HepG2 (cell line): ENCODE data around the gene ZNF428. TPM values are rescaled to one million over a fixed set of nuclear protein-coding genes. Genes with fewer than 3 reads are reported as not detected.

ENCODE experiments used
- RCOR2 ChIP-seq: IDR thresholded peaks from 2 replicates; pipeline ENCODE4 v1.6.1; 2016; ENCODE audit warnings: missing biosample characterization, missing genetic modification reagents
- RELA ChIP-seq: sonication (generic); formaldehyde crosslinking; IDR thresholded peaks from 2 replicates; pipeline ENCODE4 v1.4.0; 2020; ENCODE audit warnings: missing genetic modification reagents
- ZNF724P ChIP-seq: sonication (generic); formaldehyde crosslinking; IDR thresholded peaks from 2 replicates; pipeline ENCODE4 v1.8.0; 2022; ENCODE audit warnings: missing genetic modification reagents, borderline replicate concordance
- ZNF768 ChIP-seq: sonication (generic); formaldehyde crosslinking; IDR thresholded peaks from 2 replicates; pipeline ENCODE4 v1.4.0; 2020; ENCODE audit warnings: missing genetic modification reagents
- polyA plus RNA-seq, 8 experiments: library from polyadenylated mRNA; depleted of rRNA in 3 of 8; stranded (reverse) in 7 of 8; unstranded in 1 of 8; fragments of >200 nt; fragmentation: Illumina TruSeq in 4 of 8; extraction: Trizol in 4 of 8; gene quantifications; 2 replicates each; pipeline versions ENCODE4 v1.2.1 to v1.2.3, GENCODE V29; 2011 to 2016; ENCODE audit warnings: low read depth in 4 of 8, missing spikeins in 1 of 8, mixed read lengths in 1 of 8; ENCODE audit not compliant: insufficient read depth in 1 of 8
- total RNA-seq, 5 experiments: library from RNA; depleted of rRNA; stranded (reverse); fragments of >200 nt; fragmentation: Illumina TruSeq; extraction: Trizol; gene quantifications; 2 replicates each; pipeline ENCODE4 v1.2.3, GENCODE V29; 2016; ENCODE audit warnings: low read depth in 1 of 5
- TF ChIP-seq, protein P1 (sequence below): sonication (generic); formaldehyde crosslinking; IDR thresholded peaks from 2 replicates; pipeline ENCODE4 v1.5.0; 2020; ENCODE audit warnings: missing genetic modification reagents, mild to moderate bottlenecking, borderline replicate concordance
- TF ChIP-seq, protein P2 (sequence below): sonication (generic); formaldehyde crosslinking; IDR thresholded peaks from 2 replicates; pipeline ENCODE4 v1.4.0; 2020; ENCODE audit warnings: mild to moderate bottlenecking, missing genetic modification reagents
- TF ChIP-seq, protein P3 (sequence below): sonication (generic); formaldehyde crosslinking; IDR thresholded peaks from 2 replicates; pipeline ENCODE4 v1.8.0; 2022; ENCODE audit warnings: missing genetic modification reagents, mild to moderate bottlenecking, borderline replicate concordance
- TF ChIP-seq, protein P4 (sequence below): sonication (generic); formaldehyde crosslinking; IDR thresholded peaks from 2 replicates; pipeline ENCODE4 v1.8.1; 2023; ENCODE audit warnings: mild to moderate bottlenecking, missing genetic modification reagents
- TF ChIP-seq, protein P5 (sequence below): sonication (generic); formaldehyde crosslinking; IDR thresholded peaks from 2 replicates; pipeline ENCODE4 v1.4.0; 2020; ENCODE audit warnings: mild to moderate bottlenecking, low read depth, missing genetic modification reagents
- TF ChIP-seq, protein P6 (sequence below): sonication (generic); formaldehyde crosslinking; IDR thresholded peaks from 2 replicates; pipeline ENCODE4 v1.9.0; 2022; ENCODE audit warnings: low read depth, missing genetic modification reagents
- TF ChIP-seq, protein P7 (sequence below): sonication (generic); formaldehyde crosslinking; IDR thresholded peaks from 2 replicates; pipeline ENCODE4 v1.8.0; 2022; ENCODE audit warnings: missing genetic modification reagents, low read depth, mild to moderate bottlenecking, borderline replicate concordance
- TF ChIP-seq, protein P8 (sequence below): IDR thresholded peaks from 2 replicates; pipeline ENCODE4 v1.6.1; 2016; ENCODE audit warnings: missing biosample characterization, missing genetic modification reagents, low read depth
- TF ChIP-seq, protein P9 (sequence below): sonication (generic); formaldehyde crosslinking; IDR thresholded peaks from 2 replicates; pipeline ENCODE4 v1.5.0; 2020; ENCODE audit warnings: missing genetic modification reagents

ZNF428 gene
- total and polyA plus RNA-seq, 2 of the 13 experiments (the other 11 are each of a cell fraction or from before 2014, with no cell fraction given): 10.4 to 26.9 TPM

DNA sequence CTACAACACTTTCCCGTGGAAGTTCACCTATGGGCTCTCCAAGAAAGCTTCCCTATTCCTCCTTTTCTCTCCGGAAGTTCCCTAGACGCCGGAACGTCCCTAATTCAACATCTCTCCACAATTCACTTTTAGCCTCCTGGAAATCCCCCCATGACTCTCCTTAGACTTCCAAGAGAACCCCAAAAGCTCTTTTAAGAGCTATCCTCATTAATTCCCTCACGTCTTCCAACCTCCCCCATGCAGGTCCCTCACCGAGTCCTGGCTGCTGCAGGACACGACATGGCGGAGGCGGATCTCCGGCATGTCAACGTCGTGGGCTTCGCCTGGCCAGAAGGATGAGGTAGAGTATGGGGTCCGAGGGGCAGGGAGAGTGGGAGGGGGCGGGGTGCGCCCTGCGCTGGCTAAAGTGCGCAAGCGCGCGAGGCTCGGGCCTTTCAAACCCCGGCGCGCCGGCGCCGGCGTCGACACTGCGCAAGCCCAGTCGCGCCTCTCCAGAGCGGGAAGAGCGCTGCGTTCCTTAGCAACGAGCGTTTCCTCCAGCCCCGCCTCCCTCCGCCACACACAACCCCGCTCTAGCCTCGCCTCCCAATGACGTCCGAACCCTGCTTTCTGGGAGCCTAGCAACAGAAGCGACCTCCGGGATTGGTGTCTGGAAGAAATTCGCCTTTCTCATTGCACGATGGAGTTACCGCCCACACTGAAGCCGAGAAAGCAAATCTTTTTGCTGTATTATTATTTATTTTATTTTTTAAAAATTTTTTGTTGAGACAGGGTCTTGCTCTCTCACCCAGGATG, 44.1 kb downstream of the ZNF428 start, which contains the start of the genes PINLYP and XRCC1 (continued):
- TF ChIP-seq, protein P1, sequence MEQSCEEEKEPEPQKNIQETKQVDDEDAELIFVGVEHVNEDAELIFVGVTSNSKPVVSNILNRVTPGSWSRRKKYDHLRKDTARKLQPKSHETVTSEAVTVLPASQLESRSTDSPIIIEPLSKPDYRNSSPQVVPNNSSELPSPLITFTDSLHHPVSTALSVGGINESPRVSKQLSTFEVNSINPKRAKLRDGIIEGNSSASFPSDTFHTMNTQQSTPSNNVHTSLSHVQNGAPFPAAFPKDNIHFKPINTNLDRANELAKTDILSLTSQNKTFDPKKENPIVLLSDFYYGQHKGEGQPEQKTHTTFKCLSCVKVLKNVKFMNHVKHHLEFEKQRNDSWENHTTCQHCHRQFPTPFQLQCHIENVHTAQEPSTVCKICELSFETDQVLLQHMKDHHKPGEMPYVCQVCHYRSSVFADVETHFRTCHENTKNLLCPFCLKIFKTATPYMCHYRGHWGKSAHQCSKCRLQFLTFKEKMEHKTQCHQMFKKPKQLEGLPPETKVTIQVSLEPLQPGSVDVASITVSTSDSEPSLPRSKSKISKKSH: no peak
- TF ChIP-seq RELA (CRISPR knock-in tag): no peak
- TF ChIP-seq, protein P2, sequence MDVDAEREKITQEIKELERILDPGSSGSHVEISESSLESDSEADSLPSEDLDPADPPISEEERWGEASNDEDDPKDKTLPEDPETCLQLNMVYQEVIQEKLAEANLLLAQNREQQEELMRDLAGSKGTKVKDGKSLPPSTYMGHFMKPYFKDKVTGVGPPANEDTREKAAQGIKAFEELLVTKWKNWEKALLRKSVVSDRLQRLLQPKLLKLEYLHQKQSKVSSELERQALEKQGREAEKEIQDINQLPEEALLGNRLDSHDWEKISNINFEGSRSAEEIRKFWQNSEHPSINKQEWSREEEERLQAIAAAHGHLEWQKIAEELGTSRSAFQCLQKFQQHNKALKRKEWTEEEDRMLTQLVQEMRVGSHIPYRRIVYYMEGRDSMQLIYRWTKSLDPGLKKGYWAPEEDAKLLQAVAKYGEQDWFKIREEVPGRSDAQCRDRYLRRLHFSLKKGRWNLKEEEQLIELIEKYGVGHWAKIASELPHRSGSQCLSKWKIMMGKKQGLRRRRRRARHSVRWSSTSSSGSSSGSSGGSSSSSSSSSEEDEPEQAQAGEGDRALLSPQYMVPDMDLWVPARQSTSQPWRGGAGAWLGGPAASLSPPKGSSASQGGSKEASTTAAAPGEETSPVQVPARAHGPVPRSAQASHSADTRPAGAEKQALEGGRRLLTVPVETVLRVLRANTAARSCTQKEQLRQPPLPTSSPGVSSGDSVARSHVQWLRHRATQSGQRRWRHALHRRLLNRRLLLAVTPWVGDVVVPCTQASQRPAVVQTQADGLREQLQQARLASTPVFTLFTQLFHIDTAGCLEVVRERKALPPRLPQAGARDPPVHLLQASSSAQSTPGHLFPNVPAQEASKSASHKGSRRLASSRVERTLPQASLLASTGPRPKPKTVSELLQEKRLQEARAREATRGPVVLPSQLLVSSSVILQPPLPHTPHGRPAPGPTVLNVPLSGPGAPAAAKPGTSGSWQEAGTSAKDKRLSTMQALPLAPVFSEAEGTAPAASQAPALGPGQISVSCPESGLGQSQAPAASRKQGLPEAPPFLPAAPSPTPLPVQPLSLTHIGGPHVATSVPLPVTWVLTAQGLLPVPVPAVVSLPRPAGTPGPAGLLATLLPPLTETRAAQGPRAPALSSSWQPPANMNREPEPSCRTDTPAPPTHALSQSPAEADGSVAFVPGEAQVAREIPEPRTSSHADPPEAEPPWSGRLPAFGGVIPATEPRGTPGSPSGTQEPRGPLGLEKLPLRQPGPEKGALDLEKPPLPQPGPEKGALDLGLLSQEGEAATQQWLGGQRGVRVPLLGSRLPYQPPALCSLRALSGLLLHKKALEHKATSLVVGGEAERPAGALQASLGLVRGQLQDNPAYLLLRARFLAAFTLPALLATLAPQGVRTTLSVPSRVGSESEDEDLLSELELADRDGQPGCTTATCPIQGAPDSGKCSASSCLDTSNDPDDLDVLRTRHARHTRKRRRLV (CRISPR knock-in tag): no peak
- TF ChIP-seq, protein P3, sequence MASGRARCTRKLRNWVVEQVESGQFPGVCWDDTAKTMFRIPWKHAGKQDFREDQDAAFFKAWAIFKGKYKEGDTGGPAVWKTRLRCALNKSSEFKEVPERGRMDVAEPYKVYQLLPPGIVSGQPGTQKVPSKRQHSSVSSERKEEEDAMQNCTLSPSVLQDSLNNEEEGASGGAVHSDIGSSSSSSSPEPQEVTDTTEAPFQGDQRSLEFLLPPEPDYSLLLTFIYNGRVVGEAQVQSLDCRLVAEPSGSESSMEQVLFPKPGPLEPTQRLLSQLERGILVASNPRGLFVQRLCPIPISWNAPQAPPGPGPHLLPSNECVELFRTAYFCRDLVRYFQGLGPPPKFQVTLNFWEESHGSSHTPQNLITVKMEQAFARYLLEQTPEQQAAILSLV (CRISPR knock-in tag): no peak
- TF ChIP-seq, protein P4, sequence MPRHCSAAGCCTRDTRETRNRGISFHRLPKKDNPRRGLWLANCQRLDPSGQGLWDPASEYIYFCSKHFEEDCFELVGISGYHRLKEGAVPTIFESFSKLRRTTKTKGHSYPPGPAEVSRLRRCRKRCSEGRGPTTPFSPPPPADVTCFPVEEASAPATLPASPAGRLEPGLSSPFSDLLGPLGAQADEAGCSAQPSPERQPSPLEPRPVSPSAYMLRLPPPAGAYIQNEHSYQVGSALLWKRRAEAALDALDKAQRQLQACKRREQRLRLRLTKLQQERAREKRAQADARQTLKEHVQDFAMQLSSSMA (CRISPR knock-in tag): no peak
- TF ChIP-seq, protein P5, sequence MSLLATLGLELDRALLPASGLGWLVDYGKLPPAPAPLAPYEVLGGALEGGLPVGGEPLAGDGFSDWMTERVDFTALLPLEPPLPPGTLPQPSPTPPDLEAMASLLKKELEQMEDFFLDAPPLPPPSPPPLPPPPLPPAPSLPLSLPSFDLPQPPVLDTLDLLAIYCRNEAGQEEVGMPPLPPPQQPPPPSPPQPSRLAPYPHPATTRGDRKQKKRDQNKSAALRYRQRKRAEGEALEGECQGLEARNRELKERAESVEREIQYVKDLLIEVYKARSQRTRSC (CRISPR knock-in tag): no peak
- TF ChIP-seq, protein P6, sequence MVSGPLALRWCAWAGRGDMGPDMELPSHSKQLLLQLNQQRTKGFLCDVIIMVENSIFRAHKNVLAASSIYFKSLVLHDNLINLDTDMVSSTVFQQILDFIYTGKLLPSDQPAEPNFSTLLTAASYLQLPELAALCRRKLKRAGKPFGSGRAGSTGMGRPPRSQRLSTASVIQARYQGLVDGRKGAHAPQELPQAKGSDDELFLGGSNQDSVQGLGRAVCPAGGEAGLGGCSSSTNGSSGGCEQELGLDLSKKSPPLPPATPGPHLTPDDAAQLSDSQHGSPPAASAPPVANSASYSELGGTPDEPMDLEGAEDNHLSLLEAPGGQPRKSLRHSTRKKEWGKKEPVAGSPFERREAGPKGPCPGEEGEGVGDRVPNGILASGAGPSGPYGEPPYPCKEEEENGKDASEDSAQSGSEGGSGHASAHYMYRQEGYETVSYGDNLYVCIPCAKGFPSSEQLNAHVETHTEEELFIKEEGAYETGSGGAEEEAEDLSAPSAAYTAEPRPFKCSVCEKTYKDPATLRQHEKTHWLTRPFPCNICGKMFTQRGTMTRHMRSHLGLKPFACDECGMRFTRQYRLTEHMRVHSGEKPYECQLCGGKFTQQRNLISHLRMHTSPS (CRISPR knock-in tag): no peak
- TF ChIP-seq, protein P7, sequence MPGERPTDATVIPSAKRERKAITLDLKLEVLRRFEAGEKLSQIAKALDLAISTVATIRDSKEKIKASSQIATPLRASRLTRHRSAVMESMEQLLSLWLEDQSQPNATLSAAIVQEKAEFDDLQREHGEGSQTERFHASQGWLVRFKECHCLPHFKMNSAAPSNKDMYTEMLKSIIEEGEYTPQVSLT: no peak
- TF ChIP-seq ZNF768 (CRISPR knock-in tag): no peak
- TF ChIP-seq, protein P8, sequence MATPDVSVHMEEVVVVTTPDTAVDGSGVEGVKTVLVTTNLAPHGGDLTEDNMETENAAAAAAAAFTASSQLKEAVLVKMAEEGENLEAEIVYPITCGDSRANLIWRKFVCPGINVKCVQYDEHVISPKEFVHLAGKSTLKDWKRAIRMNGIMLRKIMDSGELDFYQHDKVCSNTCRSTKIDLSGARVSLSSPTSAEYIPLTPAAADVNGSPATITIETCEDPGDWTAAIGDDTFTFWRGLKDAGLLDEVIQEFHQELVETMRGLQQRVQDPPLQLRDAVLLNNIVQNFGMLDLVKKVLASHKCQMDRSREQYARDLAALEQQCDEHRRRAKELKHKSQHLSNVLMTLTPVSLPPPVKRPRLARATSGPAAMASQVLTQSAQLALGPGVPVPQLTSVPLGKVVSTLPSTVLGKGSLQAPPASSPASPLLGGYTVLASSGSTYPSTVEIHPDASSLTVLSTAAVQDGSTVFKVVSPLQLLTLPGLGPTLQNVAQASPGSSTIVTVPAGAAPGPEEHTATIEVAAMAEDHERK: no peak
- TF ChIP-seq RCOR2 (CRISPR knock-in tag): no peak
- TF ChIP-seq ZNF724P (CRISPR knock-in tag): no peak
- TF ChIP-seq, protein P9, sequence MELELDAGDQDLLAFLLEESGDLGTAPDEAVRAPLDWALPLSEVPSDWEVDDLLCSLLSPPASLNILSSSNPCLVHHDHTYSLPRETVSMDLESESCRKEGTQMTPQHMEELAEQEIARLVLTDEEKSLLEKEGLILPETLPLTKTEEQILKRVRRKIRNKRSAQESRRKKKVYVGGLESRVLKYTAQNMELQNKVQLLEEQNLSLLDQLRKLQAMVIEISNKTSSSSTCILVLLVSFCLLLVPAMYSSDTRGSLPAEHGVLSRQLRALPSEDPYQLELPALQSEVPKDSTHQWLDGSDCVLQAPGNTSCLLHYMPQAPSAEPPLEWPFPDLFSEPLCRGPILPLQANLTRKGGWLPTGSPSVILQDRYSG (CRISPR knock-in tag): no peak
